Measurements from ENCODE around the gene IGLL1.

The IGLL1 gene

DNA sequence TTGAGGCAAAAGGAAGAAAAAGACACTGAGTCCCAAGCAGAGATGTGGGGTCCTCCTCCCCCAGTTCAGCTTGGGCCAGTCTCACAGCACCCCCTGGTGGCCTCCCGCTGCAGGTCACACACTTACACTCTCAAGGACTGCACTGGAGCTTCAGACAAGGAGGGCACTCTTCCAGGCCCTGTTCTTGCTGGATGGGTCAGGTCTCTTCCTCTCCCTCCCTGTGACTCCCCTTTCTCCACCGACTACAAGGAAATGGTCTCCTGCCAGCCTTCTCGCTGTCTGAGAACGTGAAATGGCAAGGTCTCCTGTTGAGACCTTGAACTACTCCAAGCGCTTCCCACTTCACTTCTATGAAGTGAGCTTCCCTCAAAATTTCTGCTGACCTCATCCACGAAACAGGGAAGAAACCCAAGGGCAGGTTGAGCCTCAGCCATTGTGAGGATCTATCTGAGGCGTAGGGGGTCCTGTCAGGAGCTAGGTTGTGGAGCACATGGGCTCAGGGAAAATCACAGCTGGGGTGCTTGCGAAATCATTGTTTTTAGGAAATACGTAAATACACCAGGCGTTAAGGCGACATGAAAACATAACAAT is 11.2 kb upstream of the IGLL1 start:
- Histone ChIP-seq H3K9me3 (ENCODE audit: control insufficient read depth, low read length) (no peaks in the 10 kb centered on the region), H3K4me1 (ENCODE audit: control insufficient read depth, insufficient read depth, low read length) (no peaks in the 10 kb centered on the region), H3K27ac (ENCODE audit: insufficient read depth, low read depth, low read length, poor library complexity, severe bottlenecking) (no peak overlapping the region), H3K4me3 (ENCODE audit: insufficient read depth, low read depth, low read length) (no peak overlapping the region), H3K27me3 (ENCODE audit: control insufficient read depth, insufficient read depth, low read length, poor library complexity, severe bottlenecking) (no peaks in the 10 kb centered on the region), H3K36me3 (ENCODE audit: control insufficient read depth, insufficient read depth, low read length) (no peaks in the 10 kb centered on the region)
- WGBS, 2 experiments: 51 to 57% methylated on average over 11 of the region's 11 CpGs

DNA sequence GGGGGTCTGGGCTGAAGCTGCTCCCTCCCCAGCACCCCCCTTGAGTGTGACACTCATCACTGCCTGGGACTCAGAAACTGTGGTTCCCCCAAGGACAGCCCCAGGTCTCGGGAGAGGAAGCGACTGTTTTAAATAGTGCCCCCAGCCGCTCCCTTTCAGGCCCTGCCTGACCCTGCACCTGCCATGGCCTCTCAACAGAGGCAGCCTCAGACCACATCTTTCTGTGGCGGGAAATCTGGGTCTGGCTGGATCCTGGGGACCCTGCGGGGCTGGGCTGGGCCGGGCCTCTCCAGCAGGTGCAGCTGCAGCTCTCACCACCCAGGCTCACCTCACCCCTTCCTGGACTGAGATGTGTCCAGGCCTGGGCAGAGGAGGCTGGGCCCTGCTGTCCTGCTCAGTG is 3.7 kb upstream of the IGLL1 start:
- H3K27me3 ChIP-seq (ENCODE audit: control insufficient read depth, insufficient read depth, low read length, poor library complexity, severe bottlenecking): no peaks in the 10 kb centered on the region
- no peaks in the 10 kb centered on the region for H3K4me1 ChIP-seq (ENCODE audit: control insufficient read depth, insufficient read depth, low read length)
- 78 to 81% methylated on average over 6 of the region's 6 CpGs for WGBS, 2 experiments
- H3K27ac ChIP-seq (ENCODE audit: insufficient read depth, low read depth, low read length, poor library complexity, severe bottlenecking): no peak overlapping the region
- H3K9me3 ChIP-seq (ENCODE audit: control insufficient read depth, low read length): no peaks in the 10 kb centered on the region
- no peaks in the 10 kb centered on the region for H3K36me3 ChIP-seq (ENCODE audit: control insufficient read depth, insufficient read depth, low read length)
- H3K4me3 ChIP-seq (ENCODE audit: insufficient read depth, low read depth, low read length): no peak overlapping the region

DNA sequence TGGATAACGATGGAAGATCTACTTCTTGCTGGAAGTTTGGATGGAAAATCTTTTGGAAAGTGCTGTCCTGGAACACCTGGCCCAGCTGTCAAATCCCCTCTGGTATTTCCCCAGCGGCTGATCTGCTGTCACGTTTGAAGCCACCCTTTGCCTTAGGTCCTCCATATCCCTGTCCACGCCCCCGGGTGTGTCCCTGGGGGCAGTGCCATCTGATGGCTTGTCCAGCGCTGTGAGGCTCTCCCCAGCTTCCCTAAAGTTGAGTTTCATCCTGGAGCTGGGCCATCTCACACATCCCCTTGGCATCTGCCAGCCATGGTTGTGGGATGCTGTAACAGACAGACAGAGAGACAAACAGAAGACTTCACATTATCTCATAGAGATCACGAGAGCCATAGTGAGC is 3.1 kb upstream of the IGLL1 start:
- no peaks in the 10 kb centered on the region for H3K36me3 ChIP-seq (ENCODE audit: control insufficient read depth, insufficient read depth, low read length)
- H3K27me3 ChIP-seq (ENCODE audit: control insufficient read depth, insufficient read depth, low read length, poor library complexity, severe bottlenecking): no peaks in the 10 kb centered on the region
- no peaks in the 10 kb centered on the region for H3K4me1 ChIP-seq (ENCODE audit: control insufficient read depth, insufficient read depth, low read length)
- 86 to 90% methylated on average over 7 of the region's 7 CpGs for WGBS, 2 experiments
- no peaks in the 10 kb centered on the region for H3K9me3 ChIP-seq (ENCODE audit: control insufficient read depth, low read length)
- H3K4me3 ChIP-seq (ENCODE audit: insufficient read depth, low read depth, low read length): no peak overlapping the region
- H3K27ac ChIP-seq (ENCODE audit: insufficient read depth, low read depth, low read length, poor library complexity, severe bottlenecking): no peak overlapping the region

DNA sequence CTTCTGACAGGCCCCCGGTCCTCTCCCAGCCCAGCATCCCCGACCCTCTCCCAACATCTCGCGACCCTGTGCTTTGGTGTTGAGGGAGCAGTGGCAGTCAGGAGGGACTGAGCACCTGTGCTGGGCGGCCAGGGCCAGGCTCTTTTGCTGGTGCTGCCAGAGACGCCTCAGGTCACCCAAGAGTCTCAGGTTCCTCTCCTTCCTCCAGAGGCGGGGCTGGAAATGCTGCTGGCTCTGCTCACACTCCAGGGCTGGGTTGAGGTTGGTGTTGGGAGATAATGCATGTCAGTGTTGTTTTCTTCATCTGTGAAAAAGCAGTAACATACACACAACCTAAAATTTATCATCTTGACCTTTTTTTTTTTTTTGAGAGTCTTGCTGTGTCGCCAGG is 1.2 kb upstream of the IGLL1 start:
- H3K27me3 ChIP-seq (ENCODE audit: control insufficient read depth, insufficient read depth, low read length, poor library complexity, severe bottlenecking): no peaks in the 10 kb centered on the region
- WGBS, 2 experiments: 88 to 89% methylated on average over 7 of the region's 8 CpGs
- no peak overlapping the region for H3K27ac ChIP-seq (ENCODE audit: insufficient read depth, low read depth, low read length, poor library complexity, severe bottlenecking)
- no peaks in the 10 kb centered on the region for H3K36me3 ChIP-seq (ENCODE audit: control insufficient read depth, insufficient read depth, low read length)
- no peaks in the 10 kb centered on the region for H3K4me1 ChIP-seq (ENCODE audit: control insufficient read depth, insufficient read depth, low read length)
- no peaks in the 10 kb centered on the region for H3K9me3 ChIP-seq (ENCODE audit: control insufficient read depth, low read length)
- H3K4me3 ChIP-seq (ENCODE audit: insufficient read depth, low read depth, low read length): no peak overlapping the region

DNA sequence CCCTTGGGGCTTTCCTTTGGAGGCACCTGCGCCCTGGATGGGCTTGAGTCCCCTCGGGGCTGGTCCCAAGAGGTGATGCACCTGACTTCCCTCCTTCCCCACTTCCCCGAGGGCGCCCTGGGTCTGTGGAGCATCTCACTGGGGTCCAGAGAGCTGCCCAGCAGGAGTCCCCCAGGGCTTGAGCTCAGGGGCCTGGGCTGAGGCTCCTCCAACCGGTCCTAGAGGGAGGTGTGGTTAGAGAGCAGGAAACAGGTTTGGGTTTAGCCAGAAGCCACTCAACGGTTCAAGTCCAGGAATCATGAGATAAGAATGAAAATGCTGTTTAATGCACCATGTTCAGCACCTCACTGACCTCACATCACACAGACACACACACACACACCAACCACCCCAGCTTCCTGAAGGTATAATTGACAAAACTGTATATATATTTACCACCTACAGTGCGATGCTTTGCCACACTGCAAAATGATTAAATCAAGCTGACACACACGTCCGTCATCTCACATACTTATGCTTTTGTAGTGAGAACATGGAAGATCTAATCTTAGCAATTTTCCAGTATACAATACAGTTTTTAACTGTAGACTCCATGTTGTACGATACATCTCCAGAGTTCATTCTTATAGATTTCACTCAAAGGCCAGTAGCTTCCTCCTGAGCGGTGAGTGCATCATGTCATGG is 628 bp upstream of the IGLL1 start:
- Histone ChIP-seq H3K4me1 (ENCODE audit: control insufficient read depth, insufficient read depth, low read length) (no peaks in the 10 kb centered on the region), H3K9me3 (ENCODE audit: control insufficient read depth, low read length) (no peaks in the 10 kb centered on the region), H3K27ac (ENCODE audit: insufficient read depth, low read depth, low read length, poor library complexity, severe bottlenecking) (no peak overlapping the region), H3K27me3 (ENCODE audit: control insufficient read depth, insufficient read depth, low read length, poor library complexity, severe bottlenecking) (no peaks in the 10 kb centered on the region), H3K4me3 (ENCODE audit: insufficient read depth, low read depth, low read length) (no peak overlapping the region), H3K36me3 (ENCODE audit: control insufficient read depth, insufficient read depth, low read length) (no peaks in the 10 kb centered on the region)
- 90 to 91% methylated on average over 11 of the region's 11 CpGs for WGBS, 2 experiments

DNA sequence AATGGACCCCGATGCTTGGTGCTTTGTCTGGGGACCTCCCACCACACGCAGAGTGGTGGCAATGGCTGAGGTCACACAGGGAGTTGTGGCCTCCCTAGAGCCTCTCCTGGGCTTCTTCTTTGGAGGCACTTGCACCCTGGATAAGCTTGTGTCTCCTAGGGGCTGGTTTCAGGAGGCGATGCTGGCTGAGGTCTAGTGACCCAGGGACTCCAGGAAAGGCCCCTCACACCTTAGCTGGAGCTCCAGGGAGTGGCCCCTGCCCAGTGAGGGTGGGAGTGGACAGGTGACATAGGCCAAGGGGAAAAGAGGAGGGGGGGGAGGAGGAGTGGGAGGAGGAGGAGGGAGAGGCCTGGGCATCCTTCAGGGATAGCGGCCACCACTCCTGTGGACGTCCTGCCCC is 810 bp downstream of the IGLL1 start:
- WGBS, 2 experiments: 94 to 95% methylated on average over 5 of the region's 5 CpGs
- Histone ChIP-seq H3K27ac (ENCODE audit: insufficient read depth, low read depth, low read length, poor library complexity, severe bottlenecking) (no peak overlapping the region), H3K36me3 (ENCODE audit: control insufficient read depth, insufficient read depth, low read length) (no peaks in the 10 kb centered on the region), H3K27me3 (ENCODE audit: control insufficient read depth, insufficient read depth, low read length, poor library complexity, severe bottlenecking) (no peaks in the 10 kb centered on the region), H3K4me1 (ENCODE audit: control insufficient read depth, insufficient read depth, low read length) (no peaks in the 10 kb centered on the region), H3K4me3 (ENCODE audit: insufficient read depth, low read depth, low read length) (no peak overlapping the region), H3K9me3 (ENCODE audit: control insufficient read depth, low read length) (no peaks in the 10 kb centered on the region)

DNA sequence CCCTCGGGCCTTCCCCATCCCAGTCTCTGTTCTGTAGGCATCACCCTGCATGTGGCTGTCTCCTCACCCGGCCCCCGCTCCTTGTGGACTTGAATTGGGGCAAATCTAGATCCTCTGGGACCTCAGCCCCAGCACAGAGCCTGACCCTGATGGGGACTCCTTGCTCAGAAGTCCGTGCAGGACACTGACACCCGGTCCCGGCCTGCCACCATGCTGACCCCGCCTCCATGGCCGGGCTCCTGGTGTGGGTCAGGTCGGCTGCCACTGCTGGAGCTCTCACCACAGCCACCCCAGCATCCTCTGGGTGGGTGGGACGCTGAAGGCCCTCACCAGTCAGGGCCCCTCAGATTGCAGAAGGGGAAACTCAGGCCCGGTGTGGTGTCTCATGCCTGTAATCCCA is 1.8 kb downstream of the IGLL1 start:
- 89 to 91% methylated on average over 11 of the region's 11 CpGs for WGBS, 2 experiments
- H3K27me3 ChIP-seq (ENCODE audit: control insufficient read depth, insufficient read depth, low read length, poor library complexity, severe bottlenecking): no peaks in the 10 kb centered on the region

DNA sequence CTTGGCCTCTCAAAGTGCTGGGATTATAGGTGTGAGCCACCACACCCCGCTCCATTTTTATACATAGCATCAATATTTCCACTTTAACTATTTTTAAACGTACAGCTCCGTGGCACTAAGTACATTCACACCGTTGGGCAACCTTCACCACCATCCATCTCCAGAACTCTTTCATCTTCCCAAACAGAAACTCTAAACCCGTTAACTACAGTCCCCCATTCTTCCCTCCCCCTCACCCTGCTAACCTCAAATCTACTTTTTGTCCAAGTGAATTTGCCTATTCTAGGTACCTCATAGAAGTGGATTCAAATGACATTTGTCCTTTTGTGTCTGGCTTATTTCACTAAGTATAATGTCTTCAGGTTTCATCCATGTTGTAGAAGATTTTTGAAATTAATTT is 3.4 kb downstream of the IGLL1 start:
- Histone ChIP-seq H3K27ac (ENCODE audit: insufficient read depth, low read depth, low read length, poor library complexity, severe bottlenecking) (no peak overlapping the region), H3K9me3 (ENCODE audit: control insufficient read depth, low read length) (no peaks in the 10 kb centered on the region), H3K4me1 (ENCODE audit: control insufficient read depth, insufficient read depth, low read length) (no peaks in the 10 kb centered on the region), H3K4me3 (ENCODE audit: insufficient read depth, low read depth, low read length) (no peak overlapping the region), H3K27me3 (ENCODE audit: control insufficient read depth, insufficient read depth, low read length, poor library complexity, severe bottlenecking) (no peaks in the 10 kb centered on the region), H3K36me3 (ENCODE audit: control insufficient read depth, insufficient read depth, low read length) (no peaks in the 10 kb centered on the region)
- 94 to 95% methylated on average over 5 of the region's 5 CpGs for WGBS, 2 experiments

More for the DNA sequence above, 1.8 kb downstream of the IGLL1 start:
- no peak overlapping the region for H3K4me3 ChIP-seq (ENCODE audit: insufficient read depth, low read depth, low read length)
- no peaks in the 10 kb centered on the region for H3K36me3 ChIP-seq (ENCODE audit: control insufficient read depth, insufficient read depth, low read length)
- H3K9me3 ChIP-seq (ENCODE audit: control insufficient read depth, low read length): no peaks in the 10 kb centered on the region
- no peak overlapping the region for H3K27ac ChIP-seq (ENCODE audit: insufficient read depth, low read depth, low read length, poor library complexity, severe bottlenecking)
- no peaks in the 10 kb centered on the region for H3K4me1 ChIP-seq (ENCODE audit: control insufficient read depth, insufficient read depth, low read length)

DNA sequence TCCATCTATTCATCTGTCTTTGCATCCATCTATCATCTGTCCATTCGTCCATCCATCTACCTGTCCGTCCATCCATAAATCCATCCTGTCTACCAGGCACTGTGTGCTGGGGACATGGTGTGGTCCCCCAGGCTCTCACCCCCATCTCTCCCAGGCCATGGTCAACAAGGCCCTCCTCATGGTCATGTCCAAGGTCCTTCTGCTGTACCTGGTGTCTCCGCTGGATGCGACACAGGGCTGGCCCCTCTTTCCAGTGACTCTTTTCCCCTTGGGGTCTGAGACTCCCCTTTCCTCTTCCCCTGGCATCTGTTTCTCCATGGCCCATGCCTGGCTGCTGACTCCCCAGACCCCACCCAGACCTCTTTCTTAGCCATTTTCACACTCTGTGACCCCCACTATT is 4.5 kb downstream of the IGLL1 start:
- no peaks in the 10 kb centered on the region for H3K36me3 ChIP-seq (ENCODE audit: control insufficient read depth, insufficient read depth, low read length)
- no peaks in the 10 kb centered on the region for H3K4me1 ChIP-seq (ENCODE audit: control insufficient read depth, insufficient read depth, low read length)
- H3K9me3 ChIP-seq (ENCODE audit: control insufficient read depth, low read length): no peaks in the 10 kb centered on the region
- no peaks in the 10 kb centered on the region for H3K27me3 ChIP-seq (ENCODE audit: control insufficient read depth, insufficient read depth, low read length, poor library complexity, severe bottlenecking)
- H3K4me3 ChIP-seq (ENCODE audit: insufficient read depth, low read depth, low read length): no peak overlapping the region
- WGBS, 2 experiments: 94% methylated on average over 4 of the region's 4 CpGs
- H3K27ac ChIP-seq (ENCODE audit: insufficient read depth, low read depth, low read length, poor library complexity, severe bottlenecking): no peak overlapping the region

DNA sequence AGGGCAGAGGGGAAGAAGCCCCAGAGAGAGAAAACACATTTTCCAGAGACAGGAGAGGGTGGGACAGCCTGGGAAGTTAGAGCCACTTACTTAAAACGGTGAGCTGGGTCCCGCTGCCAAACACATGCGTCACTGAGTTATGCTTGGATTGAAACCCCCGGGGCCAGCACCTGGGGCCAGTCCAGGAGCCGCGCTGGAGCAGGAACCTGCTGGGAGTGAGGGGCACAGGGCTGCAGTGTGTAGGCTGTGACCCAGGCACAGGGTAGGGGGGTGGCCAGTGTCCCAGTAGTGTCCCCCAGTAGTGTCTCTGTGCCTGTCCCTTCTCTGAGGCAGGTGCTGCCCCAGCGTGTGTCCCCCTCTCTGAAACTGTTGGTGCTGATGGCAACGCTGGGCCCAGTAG is 5.2 kb downstream of the IGLL1 start:
- no peaks in the 10 kb centered on the region for H3K36me3 ChIP-seq (ENCODE audit: control insufficient read depth, insufficient read depth, low read length)

More for the DNA sequence above, 5.2 kb downstream of the IGLL1 start:
- WGBS, 2 experiments: 79 to 85% methylated on average over 7 of the region's 8 CpGs
- Histone ChIP-seq H3K4me1 (ENCODE audit: control insufficient read depth, insufficient read depth, low read length) (no peaks in the 10 kb centered on the region), H3K9me3 (ENCODE audit: control insufficient read depth, low read length) (no peaks in the 10 kb centered on the region), H3K27me3 (ENCODE audit: control insufficient read depth, insufficient read depth, low read length, poor library complexity, severe bottlenecking) (no peaks in the 10 kb centered on the region), H3K4me3 (ENCODE audit: insufficient read depth, low read depth, low read length) (no peak overlapping the region), H3K27ac (ENCODE audit: insufficient read depth, low read depth, low read length, poor library complexity, severe bottlenecking) (no peak overlapping the region)

Data from ectodermal cell (in vitro differentiated cells).